ENCODE measurements around the gene SYP. TPM values are rescaled to one million over a fixed set of nuclear protein-coding genes. Genes with fewer than 3 reads are reported as not detected.

The SYP gene
- polyA plus RNA-seq, 3 donors from 2014 or later = 0.29 to 0.43 TPM; not detected in 1

DNA sequence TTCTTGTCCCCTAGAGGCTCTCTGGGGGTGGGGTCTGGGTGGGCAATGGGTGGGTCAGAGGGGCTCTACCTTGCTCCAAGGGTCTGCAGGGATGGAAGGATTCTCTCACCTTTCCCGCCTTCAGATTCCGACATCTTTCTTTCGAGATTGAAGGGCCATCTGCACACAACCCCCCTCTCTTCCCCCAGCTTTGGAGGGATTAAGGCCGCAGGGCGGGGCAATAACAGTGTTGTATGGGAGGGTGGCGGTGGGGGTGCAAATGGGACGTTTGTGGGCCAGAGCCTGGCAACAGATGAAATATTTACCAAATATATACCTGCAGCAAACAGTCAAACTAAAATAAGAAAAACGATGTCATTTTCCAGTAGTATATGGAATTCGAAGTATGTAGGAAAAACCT lies 33.2 kb upstream of the SYP start, which contains the start of gene CACNA1F:
TSS of gene CACNA1F (minus strand) at position 165 of the 400 bp plus-strand sequence. CDS start at position 134, 31 bp downstream.
- Mint-ChIP-seq H3K36me3 (peaks cover 0 to 4% (median 0%) of the 10 kb centered on the region in 3 donors), H3K27me3 (ENCODE audit: low read depth in 3 of 3) (peaks cover 0 to 4% (median 2%) of the 10 kb centered on the region in 3 donors), H3K4me3 (peak within 1 kb of the TSS in 2 of 5 donors; percentile 21 to 29), H3K4me1 (peaks cover 32 to 36% of the 10 kb centered on the region in 2 donors), H3K27ac (no peak within 1 kb of the TSS), H3K9me3 (no peaks in the 10 kb centered on the region)
- DNase-seq = no peak

- H3K36me3 Mint-ChIP-seq = peaks cover 0 to 4% (median 0%) of the 10 kb centered on the region in 3 donors
- H3K27me3 Mint-ChIP-seq (ENCODE audit: low read depth in 3 of 3) = peaks cover 0 to 4% (median 2%) of the 10 kb centered on the region in 3 donors
- H3K27ac Mint-ChIP-seq = no peak overlapping the region
- DNase-seq = no peak
- peaks cover 31 to 36% of the 10 kb centered on the region in 2 donors for H3K4me1 Mint-ChIP-seq
- H3K9me3 Mint-ChIP-seq = no peaks in the 10 kb centered on the region
- H3K4me3 Mint-ChIP-seq = peak overlapping the region in 1 of 5 donors; percentile 21
Observed at GRCh38 chrX:49232525-49232924, 32.5 kb upstream of the SYP start.

GRCh38 chrX:49231333-49232000 lies 31.5 kb upstream of the SYP start:
- no peak for DNase-seq
- Mint-ChIP-seq H3K9me3 (no peaks in the 10 kb centered on the region), H3K27me3 (ENCODE audit: low read depth in 3 of 3) (peaks cover 0 to 4% (median 2%) of the 10 kb centered on the region in 3 donors), H3K4me1 (peaks cover 21 to 26% of the 10 kb centered on the region in 2 donors), H3K27ac (peak overlapping the region in 2 of 6 donors; percentile 58 to 84), H3K4me3 (peak overlapping the region; percentile 13 to 84 (median 81)), H3K36me3 (no peaks in the 10 kb centered on the region)

- peaks cover 0 to 4% (median under 1%) of the 10 kb centered on the region in 3 donors for H3K27me3 Mint-ChIP-seq (ENCODE audit: low read depth in 3 of 3)
- DNase-seq = peak; percentile 28 to 33 (median 29)
- H3K36me3 Mint-ChIP-seq = no peaks in the 10 kb centered on the region
- H3K27ac Mint-ChIP-seq = peak overlapping the region; percentile 48 to 88 (median 81)
- H3K9me3 Mint-ChIP-seq = no peaks in the 10 kb centered on the region
- peaks cover 18 to 20% of the 10 kb centered on the region in 2 donors for H3K4me1 Mint-ChIP-seq
- peak overlapping the region; percentile 77 to 84 (median 82) for H3K4me3 Mint-ChIP-seq
Observed at GRCh38 chrX:49230500-49231232, 30.7 kb upstream of the SYP start.

DNA sequence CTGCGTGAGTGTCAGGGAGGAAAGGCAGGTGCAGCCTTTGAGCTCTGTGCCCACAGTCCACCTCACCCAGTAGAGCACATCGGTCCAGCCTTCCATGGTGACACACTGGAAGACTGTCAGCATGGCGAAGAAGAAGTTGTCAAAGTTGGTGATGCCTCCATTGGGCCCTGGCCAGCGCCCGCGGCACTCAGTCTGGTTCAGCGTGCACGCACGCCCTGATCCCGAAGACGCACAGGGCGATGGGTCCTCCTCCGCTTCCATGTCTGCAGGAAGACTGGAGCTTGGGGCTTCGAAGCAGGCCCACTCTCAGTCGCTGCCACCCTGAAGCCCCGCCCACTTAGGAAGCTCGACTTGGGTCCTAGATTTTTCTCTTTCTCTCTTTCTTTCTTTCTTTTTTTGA lies 28.2 kb upstream of the SYP start:
- H3K27ac Mint-ChIP-seq = no peak overlapping the region

DNA sequence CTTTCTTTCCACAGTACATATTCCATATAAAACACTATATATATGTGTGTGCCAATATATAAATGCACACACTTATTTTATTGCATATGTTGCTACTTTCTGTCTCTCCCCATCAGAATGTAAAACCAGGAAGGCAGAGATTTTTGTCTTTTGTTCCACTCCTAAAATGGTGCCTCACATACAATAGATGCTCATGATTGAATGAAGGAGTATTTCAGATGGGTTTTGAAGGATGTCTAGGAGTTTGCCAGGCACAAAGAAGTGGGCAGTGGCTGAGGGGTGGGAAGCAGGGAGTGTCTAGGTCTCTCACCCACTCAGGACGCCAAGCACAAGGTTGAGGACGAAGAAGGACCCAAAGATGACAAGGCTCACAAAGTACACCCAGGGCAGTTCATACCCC lies 27.7 kb upstream of the SYP start:
- peak overlapping the region in 1 of 5 donors; percentile 8 for H3K4me3 Mint-ChIP-seq
- H3K27me3 Mint-ChIP-seq (ENCODE audit: low read depth in 3 of 3) = peaks cover 0 to 7% (median 4%) of the 10 kb centered on the region in 3 donors
- peaks cover 10 to 14% of the 10 kb centered on the region in 2 donors for H3K4me1 Mint-ChIP-seq
- DNase-seq = no peak
- H3K9me3 Mint-ChIP-seq = no peaks in the 10 kb centered on the region
- no peak overlapping the region for H3K27ac Mint-ChIP-seq
- no peaks in the 10 kb centered on the region for H3K36me3 Mint-ChIP-seq

More for the DNA sequence above, 28.2 kb upstream of the SYP start:
- Mint-ChIP-seq H3K9me3 (no peaks in the 10 kb centered on the region), H3K4me1 (peaks cover 10 to 14% of the 10 kb centered on the region in 2 donors), H3K4me3 (no peak overlapping the region), H3K36me3 (no peaks in the 10 kb centered on the region), H3K27me3 (ENCODE audit: low read depth in 3 of 3) (peaks cover 0 to 5% (median 2%) of the 10 kb centered on the region in 3 donors)
- no peak for DNase-seq

DNA sequence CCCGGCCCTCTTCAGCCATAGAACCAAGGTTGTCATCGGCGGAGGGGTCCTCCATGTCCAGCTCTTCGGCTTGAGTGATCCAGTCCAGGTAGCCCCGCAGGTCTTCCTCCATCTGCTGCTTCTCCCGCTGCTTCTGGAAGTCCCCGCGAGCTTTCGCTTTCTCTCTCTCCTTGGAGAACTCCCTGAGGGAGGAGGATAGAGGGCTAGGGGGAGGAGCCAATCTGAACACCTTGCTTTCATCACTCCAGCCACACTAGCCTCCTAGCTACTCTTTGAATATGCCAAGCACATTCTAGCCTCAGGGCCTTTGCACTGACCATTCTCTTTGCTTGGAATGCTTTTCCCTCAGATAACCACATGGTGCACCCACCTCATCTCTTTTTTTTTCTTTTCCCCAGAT lies 27.0 kb upstream of the SYP start:
- Mint-ChIP-seq H3K27me3 (ENCODE audit: low read depth in 3 of 3) (peaks cover 0 to 10% (median 4%) of the 10 kb centered on the region in 3 donors), H3K36me3 (no peaks in the 10 kb centered on the region), H3K4me1 (peaks cover 10 to 14% of the 10 kb centered on the region in 2 donors)

GRCh38 chrX:49225858-49226257 lies 25.9 kb upstream of the SYP start:
- H3K4me1 Mint-ChIP-seq = peaks cover 4 to 9% of the 10 kb centered on the region in 2 donors
- H3K9me3 Mint-ChIP-seq = no peaks in the 10 kb centered on the region
- no peak for DNase-seq
- H3K27me3 Mint-ChIP-seq (ENCODE audit: low read depth in 3 of 3) = peaks cover 0 to 11% (median 3%) of the 10 kb centered on the region in 3 donors
- no peaks in the 10 kb centered on the region for H3K36me3 Mint-ChIP-seq
- H3K27ac Mint-ChIP-seq = peak overlapping the region in 1 of 6 donors; percentile 45
- H3K4me3 Mint-ChIP-seq = no peak overlapping the region

More for the DNA sequence above, 27.0 kb upstream of the SYP start:
- Mint-ChIP-seq H3K9me3 (no peaks in the 10 kb centered on the region), H3K27ac (no peak overlapping the region), H3K4me3 (no peak overlapping the region)
- DNase-seq = no peak

- DNase-seq = no peak
- Mint-ChIP-seq H3K9me3 (no peaks in the 10 kb centered on the region), H3K36me3 (no peaks in the 10 kb centered on the region), H3K4me3 (no peak overlapping the region), H3K4me1 (no peaks in the 10 kb centered on the region), H3K27ac (no peak overlapping the region), H3K27me3 (ENCODE audit: low read depth in 3 of 3) (peaks cover 0 to 15% (median 3%) of the 10 kb centered on the region in 3 donors)
Observed at GRCh38 chrX:49221868-49222267, 21.9 kb upstream of the SYP start.

DNA sequence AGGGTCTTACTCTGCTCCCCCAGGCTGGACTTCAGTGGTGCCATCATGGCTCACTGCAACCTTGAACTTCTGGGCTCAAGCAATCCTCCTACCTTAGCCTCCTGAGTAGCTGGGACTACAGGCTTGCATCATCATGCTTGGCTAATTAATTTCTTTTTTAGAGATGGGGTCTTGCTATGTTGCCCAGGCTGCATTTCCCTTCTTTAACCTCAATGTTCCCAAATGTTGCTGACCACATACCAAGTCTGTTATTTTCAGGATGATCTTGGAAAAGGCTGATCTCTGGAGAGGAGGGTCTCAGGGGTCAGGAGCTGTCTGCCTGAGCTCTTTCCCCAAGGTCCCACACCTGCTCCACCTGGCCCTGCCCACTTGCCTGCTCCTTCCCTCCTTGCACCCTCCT lies 20.1 kb upstream of the SYP start:
- H3K36me3 Mint-ChIP-seq = no peaks in the 10 kb centered on the region
- peaks cover 0 to 18% (median 3%) of the 10 kb centered on the region in 3 donors for H3K27me3 Mint-ChIP-seq (ENCODE audit: low read depth in 3 of 3)
- no peak overlapping the region for H3K4me3 Mint-ChIP-seq
- DNase-seq = no peak
- H3K27ac Mint-ChIP-seq = no peak overlapping the region
- H3K4me1 Mint-ChIP-seq = no peaks in the 10 kb centered on the region
- no peaks in the 10 kb centered on the region for H3K9me3 Mint-ChIP-seq

DNA sequence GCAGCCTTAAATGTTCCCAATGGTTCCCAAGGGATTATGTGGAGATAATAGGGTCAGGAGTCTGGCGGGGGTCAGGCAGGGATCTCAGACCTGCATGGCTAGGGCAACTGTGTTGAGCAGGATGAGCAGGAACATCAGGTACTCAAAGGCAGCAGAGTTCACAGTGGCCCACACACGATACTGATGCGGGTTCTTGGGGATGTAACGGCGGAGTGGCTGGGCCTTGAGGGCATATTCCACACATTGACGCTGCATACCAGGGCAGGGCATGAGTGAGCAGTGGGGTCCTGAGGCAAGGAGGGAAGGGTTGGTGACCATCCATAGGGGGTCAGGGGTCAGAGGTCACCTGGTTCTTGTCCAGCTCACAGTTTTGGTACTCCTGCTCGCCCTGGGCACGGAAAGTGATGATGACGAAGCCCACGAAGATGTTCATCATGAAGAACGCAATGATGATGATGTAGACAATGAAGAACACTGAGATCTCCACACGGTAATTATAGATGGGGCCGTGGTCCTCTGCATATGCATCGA lies 15.1 kb upstream of the SYP start:
- Mint-ChIP-seq H3K4me3 (no peak overlapping the region), H3K4me1 (no peaks in the 10 kb centered on the region), H3K27ac (no peak overlapping the region), H3K9me3 (no peaks in the 10 kb centered on the region), H3K27me3 (ENCODE audit: low read depth in 3 of 3) (peaks cover 2 to 7% (median 4%) of the 10 kb centered on the region in 3 donors), H3K36me3 (no peaks in the 10 kb centered on the region)
- DNase-seq = no peak

GRCh38 chrX:49214416-49214815 lies 14.4 kb upstream of the SYP start:
- Mint-ChIP-seq H3K36me3 (no peaks in the 10 kb centered on the region), H3K27me3 (ENCODE audit: low read depth in 3 of 3) (peaks cover 2 to 7% (median 4%) of the 10 kb centered on the region in 3 donors), H3K4me3 (no peak overlapping the region), H3K4me1 (no peaks in the 10 kb centered on the region), H3K9me3 (no peaks in the 10 kb centered on the region), H3K27ac (no peak overlapping the region)
- no peak for DNase-seq

- no peak for DNase-seq
- Mint-ChIP-seq H3K9me3 (no peaks in the 10 kb centered on the region), H3K27me3 (ENCODE audit: low read depth in 3 of 3) (peaks cover 0 to 5% (median 4%) of the 10 kb centered on the region in 3 donors), H3K36me3 (no peaks in the 10 kb centered on the region), H3K4me3 (no peak overlapping the region), H3K27ac (no peak overlapping the region), H3K4me1 (no peaks in the 10 kb centered on the region)
Observed at GRCh38 chrX:49212861-49213260, 12.9 kb upstream of the SYP start.

DNA sequence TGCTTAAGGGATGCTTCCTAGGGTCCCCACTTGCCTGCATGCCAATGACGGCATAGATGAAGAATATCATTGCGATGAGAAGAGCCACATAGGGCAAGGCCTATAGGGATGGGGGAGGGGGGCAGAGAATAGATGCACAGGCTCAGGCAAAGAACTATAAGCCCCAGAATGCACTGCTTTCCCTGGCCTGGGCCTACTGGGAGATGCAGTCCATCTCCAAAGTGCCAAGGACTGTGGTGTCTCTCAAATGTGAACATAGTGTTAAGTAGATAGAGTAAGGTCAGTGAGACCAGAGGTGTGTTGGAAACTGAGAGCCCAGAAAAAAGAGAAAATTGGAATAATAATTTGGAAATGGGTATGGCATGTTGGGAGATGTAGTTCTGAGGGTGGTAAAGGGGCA lies 12.2 kb upstream of the SYP start:
- DNase-seq = no peak
- Mint-ChIP-seq H3K9me3 (no peaks in the 10 kb centered on the region), H3K27me3 (ENCODE audit: low read depth in 3 of 3) (peaks cover 0 to 5% (median 4%) of the 10 kb centered on the region in 3 donors), H3K4me1 (no peaks in the 10 kb centered on the region), H3K27ac (no peak overlapping the region), H3K4me3 (no peak overlapping the region), H3K36me3 (no peaks in the 10 kb centered on the region)

Data from immature natural killer cell (primary cell).